BLaER1 (cell line): ENCODE data around the gene KBTBD13.
"Not testable (repeated sequence)": the region's sequence is repeated elsewhere in the genome, so short reads cannot be mapped to it uniquely, and the experiment has no call there.

Source experiments
- H3K27ac ChIP-seq: shearing (Covaris generic); formaldehyde crosslinking; 2 replicates; pipeline ENCODE4 v1.8.1; 2022
- H3K27me3 ChIP-seq: shearing (Covaris generic); formaldehyde crosslinking; 2 replicates; pipeline ENCODE4 v1.8.1; 2022
- H3K36me3 ChIP-seq: shearing (Covaris generic); formaldehyde crosslinking; 2 replicates; pipeline ENCODE4 v1.8.1; 2022
- H3K4me1 ChIP-seq: shearing (Covaris generic); formaldehyde crosslinking; 2 replicates; pipeline ENCODE4 v1.8.1; 2022
- H3K4me2 ChIP-seq: shearing (Covaris generic); formaldehyde crosslinking; 2 replicates; pipeline ENCODE4 v1.8.1; 2022
- H3K4me3 ChIP-seq: shearing (Covaris generic); formaldehyde crosslinking; 2 replicates; pipeline ENCODE4 v1.8.1; 2022
- H3K9ac ChIP-seq: shearing (Covaris generic); formaldehyde crosslinking; 2 replicates; pipeline ENCODE4 v1.8.1; 2022
- H3K9me3 ChIP-seq: shearing (Covaris generic); formaldehyde crosslinking; 2 replicates; pipeline ENCODE4 v1.8.1; 2022
- H4K20me1 ChIP-seq: shearing (Covaris generic); formaldehyde crosslinking; 2 replicates; pipeline ENCODE4 v1.8.1; 2022
- Cebpa-rat ChIP-seq: shearing (Covaris generic); IDR thresholded peaks from 2 replicates; pipeline ENCODE4 v1.8.1; 2022

KBTBD13 gene

DNA sequence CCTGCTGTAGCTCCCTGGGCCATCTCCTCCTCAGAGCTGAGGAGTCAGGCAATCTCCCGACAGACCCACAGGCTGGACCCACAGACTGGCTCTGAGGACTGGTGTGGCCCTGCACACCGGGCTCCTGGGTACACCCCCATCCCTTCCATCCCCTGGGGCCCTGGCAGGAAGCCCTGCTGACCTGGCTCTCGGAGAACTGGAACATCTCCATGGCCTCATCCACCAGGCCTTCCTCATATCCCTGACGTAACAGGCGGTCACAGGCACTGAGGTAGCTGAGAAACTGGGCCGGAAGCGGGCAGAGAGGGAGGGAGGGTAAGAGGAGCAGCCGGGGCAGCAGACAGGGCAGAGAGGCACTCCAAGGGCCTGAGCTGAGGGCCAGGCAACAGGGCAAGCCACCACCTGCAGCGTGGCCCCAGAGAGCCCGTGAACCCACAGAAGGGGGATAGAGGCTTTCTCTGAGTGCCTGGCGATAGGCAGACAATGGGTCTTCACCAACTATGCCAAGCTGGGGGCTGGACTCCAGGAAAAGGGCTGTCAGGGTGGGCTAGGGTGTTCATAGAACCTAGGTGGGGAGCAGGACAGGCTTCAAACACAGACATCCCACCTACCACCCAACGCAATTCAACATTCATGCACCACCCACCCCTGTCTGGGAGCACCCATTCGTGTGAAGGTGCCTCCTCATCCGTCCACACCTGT, 17.9 kb downstream of the KBTBD13 start:
- H3K4me3 ChIP-seq = no peak overlapping the region
- no peaks in the 10 kb centered on the region for H3K4me1 ChIP-seq
- H4K20me1 ChIP-seq = no peaks in the 10 kb centered on the region
- no peak for TF ChIP-seq Cebpa-rat
- H3K27me3 ChIP-seq = no peaks in the 10 kb centered on the region
- H3K36me3 ChIP-seq = peaks cover 26% of the 10 kb centered on the region
- H3K9ac ChIP-seq = no peak overlapping the region
- no peak overlapping the region for H3K27ac ChIP-seq
- H3K4me2 ChIP-seq = no peak overlapping the region
- no peaks in the 10 kb centered on the region for H3K9me3 ChIP-seq

GRCh38 chr15:65095011-65095746, 18.6 kb downstream of the KBTBD13 start:
- no peak overlapping the region for H3K4me2 ChIP-seq
- peaks cover 33% of the 10 kb centered on the region for H3K36me3 ChIP-seq
- H3K27ac ChIP-seq = no peak overlapping the region
- H4K20me1 ChIP-seq = no peaks in the 10 kb centered on the region
- no peaks in the 10 kb centered on the region for H3K4me1 ChIP-seq
- no peaks in the 10 kb centered on the region for H3K9me3 ChIP-seq
- H3K4me3 ChIP-seq = no peak overlapping the region
- no peaks in the 10 kb centered on the region for H3K27me3 ChIP-seq
- TF ChIP-seq Cebpa-rat = no peak
- no peak overlapping the region for H3K9ac ChIP-seq

- Histone ChIP-seq H3K4me1 (no peaks in the 10 kb centered on the region), H3K9me3 (no peaks in the 10 kb centered on the region), H3K36me3 (peaks cover 39% of the 10 kb centered on the region), H4K20me1 (no peaks in the 10 kb centered on the region), H3K4me3 (no peak overlapping the region), H3K4me2 (no peak overlapping the region), H3K9ac (no peak overlapping the region), H3K27me3 (no peaks in the 10 kb centered on the region), H3K27ac (no peak overlapping the region)
- no peak for TF ChIP-seq Cebpa-rat
Observed at GRCh38 chr15:65095747-65096104, 19.2 kb downstream of the KBTBD13 start.

DNA sequence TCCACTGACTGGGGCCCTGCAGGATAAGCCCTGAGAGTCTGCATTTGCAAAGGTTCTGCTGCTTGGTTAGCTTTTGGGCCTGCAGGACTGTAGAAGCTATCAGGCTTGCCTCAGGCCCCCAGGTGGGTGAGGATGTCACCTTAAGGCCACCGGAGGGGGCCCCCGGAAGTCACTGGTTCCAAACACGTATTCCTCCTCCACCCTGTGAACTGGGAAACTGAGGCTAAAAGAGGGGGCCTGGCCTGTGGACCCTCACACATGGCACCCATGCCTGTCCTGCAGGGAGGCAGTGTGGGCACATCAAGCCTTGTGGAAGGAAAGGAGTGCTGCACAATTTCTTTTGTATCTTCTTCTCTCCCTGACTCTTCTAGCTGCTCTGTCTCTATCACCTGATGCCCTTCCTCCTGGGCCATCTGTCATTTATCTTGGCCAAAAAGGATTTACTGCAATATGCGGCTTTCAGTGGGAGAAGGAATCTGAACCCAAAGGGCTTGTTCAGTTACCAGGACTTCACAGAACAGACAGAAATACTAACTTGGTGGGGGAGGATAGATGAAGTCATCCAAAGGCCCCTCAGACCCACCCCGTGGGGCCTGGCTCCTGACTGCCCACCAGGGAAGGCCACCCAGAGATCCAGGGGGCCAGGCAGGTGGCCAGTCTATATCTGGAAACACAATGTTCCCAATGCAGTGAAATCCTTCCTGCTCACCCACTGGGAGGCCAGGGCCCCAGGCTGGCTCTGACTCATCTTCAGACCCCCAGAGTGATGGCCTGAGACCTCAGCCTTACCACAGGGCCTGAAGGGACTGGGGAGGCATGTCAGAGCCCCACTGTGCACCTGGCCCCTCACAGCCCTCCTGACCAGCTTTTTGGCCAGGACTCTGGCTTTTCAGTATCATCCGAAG, 20.2 kb downstream of the KBTBD13 start:
- no peak overlapping the region for H3K9ac ChIP-seq
- H3K27me3 ChIP-seq = no peaks in the 10 kb centered on the region
- no peak overlapping the region for H3K4me3 ChIP-seq
- no peaks in the 10 kb centered on the region for H3K9me3 ChIP-seq
- no peaks in the 10 kb centered on the region for H3K4me1 ChIP-seq
- no peaks in the 10 kb centered on the region for H4K20me1 ChIP-seq
- TF ChIP-seq Cebpa-rat = no peak
- H3K4me2 ChIP-seq = no peak overlapping the region
- no peak overlapping the region for H3K27ac ChIP-seq
- peaks cover 49% of the 10 kb centered on the region for H3K36me3 ChIP-seq

- Histone ChIP-seq H3K4me3 (no peak overlapping the region), H3K27me3 (no peaks in the 10 kb centered on the region), H3K4me2 (no peak overlapping the region), H3K4me1 (no peaks in the 10 kb centered on the region), H3K9ac (no peak overlapping the region), H3K9me3 (no peaks in the 10 kb centered on the region), H4K20me1 (no peaks in the 10 kb centered on the region), H3K36me3 (peaks cover 58% of the 10 kb centered on the region), H3K27ac (no peak overlapping the region)
- TF ChIP-seq Cebpa-rat = no peak
Observed at GRCh38 chr15:65097651-65098263, 21.2 kb downstream of the KBTBD13 start.

DNA sequence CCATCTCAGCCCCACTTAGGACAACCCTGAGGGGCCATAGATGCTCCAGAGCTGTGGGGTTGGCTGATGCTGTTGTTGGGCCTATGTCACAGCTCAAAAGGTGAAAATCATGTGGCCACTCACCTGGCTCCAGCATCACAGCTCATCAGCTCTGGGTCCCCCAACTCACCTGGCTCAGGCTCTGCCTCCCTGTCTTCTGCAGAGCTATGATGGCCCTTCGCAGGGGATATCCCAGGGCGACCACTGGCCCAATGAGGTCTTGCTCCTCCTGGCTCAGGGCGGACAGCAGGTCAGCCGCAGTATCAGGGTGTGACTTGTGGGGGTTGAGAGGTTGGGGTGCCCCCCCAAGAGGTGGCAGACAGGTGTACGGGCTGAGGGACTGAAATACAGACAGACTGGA, 22.8 kb downstream of the KBTBD13 start:
- Histone ChIP-seq H3K9me3 (no peaks in the 10 kb centered on the region), H4K20me1 (no peaks in the 10 kb centered on the region), H3K36me3 (peaks cover 65% of the 10 kb centered on the region)

DNA sequence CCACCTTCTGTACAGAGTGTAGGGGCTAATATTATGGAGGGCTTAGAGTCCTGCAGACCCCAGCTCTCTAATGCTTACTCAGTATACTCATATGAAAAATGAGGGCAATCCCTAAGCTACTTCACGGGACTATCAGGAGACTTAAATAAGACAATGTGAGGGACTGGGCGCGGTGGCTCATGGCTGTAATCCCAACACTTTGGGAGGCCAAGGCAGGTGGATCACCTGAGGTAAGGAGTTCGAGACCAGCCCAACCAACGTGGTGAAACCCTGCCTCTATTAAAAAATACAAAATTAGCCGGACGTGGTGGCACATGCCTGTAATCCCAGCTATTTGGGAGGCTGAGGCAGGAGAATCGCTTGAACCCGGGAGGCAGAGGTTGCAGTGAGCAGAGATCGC, 23.3 kb downstream of the KBTBD13 start:
- H3K36me3 ChIP-seq = peaks cover 66% of the 10 kb centered on the region
- H3K9ac ChIP-seq, H4K20me1 ChIP-seq, H3K27ac ChIP-seq, H3K27me3 ChIP-seq, H3K4me1 ChIP-seq, H3K9me3 ChIP-seq, H3K4me2 ChIP-seq, H3K4me3 ChIP-seq: not testable (repeated sequence)

More for the DNA sequence above, 22.8 kb downstream of the KBTBD13 start:
- Histone ChIP-seq H3K4me3 (no peak overlapping the region), H3K27me3 (no peaks in the 10 kb centered on the region), H3K27ac (no peak overlapping the region), H3K9ac (no peak overlapping the region), H3K4me2 (no peak overlapping the region), H3K4me1 (no peaks in the 10 kb centered on the region)
- no peak for TF ChIP-seq Cebpa-rat

DNA sequence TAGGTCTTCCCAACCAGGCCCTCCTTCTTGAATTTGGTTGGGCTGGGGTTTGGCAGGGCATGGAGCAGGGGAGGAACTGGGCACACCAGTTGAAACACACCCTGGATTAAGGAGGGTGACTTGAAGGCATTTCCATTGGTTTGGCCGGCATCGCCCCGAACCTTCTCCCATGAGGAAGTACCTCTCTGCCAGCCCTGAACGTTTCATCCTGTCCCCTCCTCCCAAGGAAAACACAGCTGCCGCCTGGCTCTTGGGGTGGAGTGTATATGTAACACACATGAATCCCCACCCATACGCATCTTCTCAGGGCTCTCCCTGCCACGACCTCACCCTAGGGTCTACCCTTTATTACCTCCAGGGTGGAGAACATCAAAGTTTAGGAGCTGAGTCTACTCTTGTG, 23.9 kb downstream of the KBTBD13 start:
- Histone ChIP-seq H3K27ac (no peak overlapping the region), H3K36me3 (peaks cover 72% of the 10 kb centered on the region), H3K9me3 (no peaks in the 10 kb centered on the region), H4K20me1 (no peaks in the 10 kb centered on the region), H3K4me1 (no peaks in the 10 kb centered on the region), H3K9ac (no peak overlapping the region), H3K4me3 (no peak overlapping the region), H3K4me2 (no peak overlapping the region), H3K27me3 (no peaks in the 10 kb centered on the region)
- no peak for TF ChIP-seq Cebpa-rat

GRCh38 chr15:65101411-65101890, 24.9 kb downstream of the KBTBD13 start:
- Histone ChIP-seq H4K20me1 (no peaks in the 10 kb centered on the region), H3K9ac (no peak overlapping the region), H3K4me1 (no peaks in the 10 kb centered on the region), H3K9me3 (no peaks in the 10 kb centered on the region), H3K4me3 (no peak overlapping the region), H3K27me3 (no peaks in the 10 kb centered on the region), H3K27ac (no peak overlapping the region), H3K36me3 (peaks cover 82% of the 10 kb centered on the region), H3K4me2 (no peak overlapping the region)
- TF ChIP-seq Cebpa-rat = no peak
